ENCODE data around the gene LIME1.

LIME1 gene

DNA sequence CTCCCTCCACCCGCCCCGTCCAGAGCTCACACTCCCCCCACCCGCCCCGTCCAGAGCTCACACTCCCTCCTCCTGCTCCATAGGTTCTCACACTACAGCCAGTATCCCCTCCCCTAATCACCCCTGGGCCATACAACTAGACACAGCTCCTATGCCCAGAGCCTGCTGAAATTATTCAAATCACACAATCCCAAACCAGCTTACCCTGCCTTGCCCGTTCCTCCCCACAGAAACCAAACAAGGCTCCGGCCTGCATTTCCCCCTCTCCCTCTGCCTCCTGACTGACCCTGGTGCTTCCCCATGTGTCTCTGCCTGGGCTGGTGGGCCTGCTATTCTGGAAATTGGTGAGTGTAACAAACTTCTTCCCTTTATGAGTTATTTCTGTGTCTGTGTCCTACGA, 21.7 kb downstream of the LIME1 start:
- H3K4me3 ChIP-seq (ENCODE audit: low read depth, low read length): no peak overlapping the region
- TF ChIP-seq, protein P1, sequence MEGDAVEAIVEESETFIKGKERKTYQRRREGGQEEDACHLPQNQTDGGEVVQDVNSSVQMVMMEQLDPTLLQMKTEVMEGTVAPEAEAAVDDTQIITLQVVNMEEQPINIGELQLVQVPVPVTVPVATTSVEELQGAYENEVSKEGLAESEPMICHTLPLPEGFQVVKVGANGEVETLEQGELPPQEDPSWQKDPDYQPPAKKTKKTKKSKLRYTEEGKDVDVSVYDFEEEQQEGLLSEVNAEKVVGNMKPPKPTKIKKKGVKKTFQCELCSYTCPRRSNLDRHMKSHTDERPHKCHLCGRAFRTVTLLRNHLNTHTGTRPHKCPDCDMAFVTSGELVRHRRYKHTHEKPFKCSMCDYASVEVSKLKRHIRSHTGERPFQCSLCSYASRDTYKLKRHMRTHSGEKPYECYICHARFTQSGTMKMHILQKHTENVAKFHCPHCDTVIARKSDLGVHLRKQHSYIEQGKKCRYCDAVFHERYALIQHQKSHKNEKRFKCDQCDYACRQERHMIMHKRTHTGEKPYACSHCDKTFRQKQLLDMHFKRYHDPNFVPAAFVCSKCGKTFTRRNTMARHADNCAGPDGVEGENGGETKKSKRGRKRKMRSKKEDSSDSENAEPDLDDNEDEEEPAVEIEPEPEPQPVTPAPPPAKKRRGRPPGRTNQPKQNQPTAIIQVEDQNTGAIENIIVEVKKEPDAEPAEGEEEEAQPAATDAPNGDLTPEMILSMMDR (IDR thresholded peaks at IDR 0.05; ENCODE audit: borderline replicate concordance, insufficient read depth, low read depth, low read length): no peak

GRCh38 chr20:63759377-63759901, 23.0 kb downstream of the LIME1 start:
- H3K4me3 ChIP-seq (ENCODE audit: low read depth, low read length): no peak overlapping the region
- TF ChIP-seq, protein P1 (IDR thresholded peaks at IDR 0.05; ENCODE audit: borderline replicate concordance, insufficient read depth, low read depth, low read length): no peak

GRCh38 chr20:63765082-63765873, 28.8 kb downstream of the LIME1 start:
- H3K4me3 ChIP-seq (ENCODE audit: low read depth, low read length): no peak overlapping the region
- TF ChIP-seq, protein P1 (IDR thresholded peaks at IDR 0.05; ENCODE audit: borderline replicate concordance, insufficient read depth, low read depth, low read length): no peak

DNA sequence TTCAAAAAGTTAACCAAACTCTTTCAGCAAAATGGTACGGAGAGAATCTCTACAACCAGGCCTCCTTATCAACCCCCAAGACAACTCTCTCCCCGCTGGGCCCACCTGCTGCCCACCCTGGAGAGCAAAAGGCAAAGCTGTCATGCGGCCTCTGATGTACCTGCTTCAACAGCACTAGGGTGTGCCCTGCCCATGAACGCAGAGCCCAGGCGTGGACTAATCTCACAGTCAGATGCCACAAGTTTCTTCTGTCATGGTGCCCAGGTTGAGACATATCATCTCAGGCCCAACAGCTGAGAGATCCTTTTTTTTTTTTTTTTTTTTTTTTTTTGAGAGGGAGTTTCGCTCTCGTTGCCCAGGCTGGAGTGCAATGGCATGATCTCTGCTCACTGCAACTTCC, 29.4 kb downstream of the LIME1 start:
- TF ChIP-seq, protein P1 (IDR thresholded peaks at IDR 0.05; ENCODE audit: borderline replicate concordance, insufficient read depth, low read depth, low read length): no peak

GRCh38 chr20:63766695-63767426, 30.4 kb downstream of the LIME1 start:
- TF ChIP-seq, protein P1 (IDR thresholded peaks at IDR 0.05; ENCODE audit: borderline replicate concordance, insufficient read depth, low read depth, low read length): no peak
- H3K4me3 ChIP-seq (ENCODE audit: low read depth, low read length): no peak overlapping the region

More for the DNA sequence above, 29.4 kb downstream of the LIME1 start:
- no peak overlapping the region for H3K4me3 ChIP-seq (ENCODE audit: low read depth, low read length)

DNA sequence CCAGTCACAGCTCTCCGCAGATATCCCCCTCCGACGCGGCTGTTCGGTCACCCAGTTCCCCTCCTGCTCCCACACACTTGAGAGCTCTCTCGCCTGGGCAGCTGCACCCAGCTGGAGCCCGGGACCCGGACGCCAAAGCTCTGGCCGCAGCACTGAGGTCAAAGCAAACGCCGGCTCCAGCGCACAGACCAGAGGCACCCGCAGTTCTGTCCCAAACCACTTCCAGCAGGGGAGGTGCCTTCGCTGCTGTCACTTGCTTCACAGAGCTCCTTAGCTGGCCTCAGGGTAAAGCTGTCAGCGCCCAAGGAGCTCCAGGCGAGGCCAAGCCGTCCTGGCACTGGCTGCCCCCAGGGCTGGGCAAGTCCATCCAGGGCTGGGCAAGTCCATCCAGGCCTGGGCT, 31.0 kb downstream of the LIME1 start:
- no peak overlapping the region for H3K4me3 ChIP-seq (ENCODE audit: low read depth, low read length)
- TF ChIP-seq, protein P1 (IDR thresholded peaks at IDR 0.05; ENCODE audit: borderline replicate concordance, insufficient read depth, low read depth, low read length): no peak

Data from GM12875 (cell line).